Measurements from ENCODE around the gene POTEM. TPM values are rescaled to one million over a fixed set of nuclear protein-coding genes. Genes with fewer than 3 reads are reported as not detected.
"Not testable (repeated sequence)": the region's sequence is repeated elsewhere in the genome, so short reads cannot be mapped to it uniquely, and the experiment has no call there.

Gene POTEM
- total RNA-seq, 2 donors from 2014 or later = not detected

- H3K36me3 ChIP-seq; H3K4me1 ChIP-seq; H3K27ac ChIP-seq; DNase-seq; intact Hi-C loops (cut with DNase I); H3K9me3 ChIP-seq; H3K9ac ChIP-seq (ENCODE audit: low read depth in 2 of 2, low read length in 2 of 2); H3K4me3 ChIP-seq; H3K27me3 ChIP-seq: not testable (repeated sequence)
These were observed 39.3 kb downstream of the POTEM start for GRCh38 chr14:19006490-19006889.

GRCh38 chr14:19007678-19008077 lies 40.4 kb downstream of the POTEM start:
- H3K9ac ChIP-seq (ENCODE audit: low read depth in 2 of 2, low read length in 2 of 2); H3K36me3 ChIP-seq; H3K27ac ChIP-seq; H3K4me1 ChIP-seq; DNase-seq; intact Hi-C loops (cut with DNase I); H3K9me3 ChIP-seq; H3K4me3 ChIP-seq; H3K27me3 ChIP-seq: not testable (repeated sequence)

GRCh38 chr14:19011029-19011428 lies 43.8 kb downstream of the POTEM start:
- H3K9ac ChIP-seq (ENCODE audit: low read depth in 2 of 2, low read length in 2 of 2); H3K9me3 ChIP-seq; H3K27me3 ChIP-seq; intact Hi-C loops (cut with DNase I); H3K36me3 ChIP-seq; H3K4me1 ChIP-seq; H3K4me3 ChIP-seq; H3K27ac ChIP-seq; DNase-seq: not testable (repeated sequence)

- H3K9ac ChIP-seq (ENCODE audit: low read depth in 2 of 2, low read length in 2 of 2); H3K4me3 ChIP-seq; H3K27me3 ChIP-seq; DNase-seq; H3K4me1 ChIP-seq; H3K36me3 ChIP-seq; H3K27ac ChIP-seq; H3K9me3 ChIP-seq; intact Hi-C loops (cut with DNase I): not testable (repeated sequence)
These were observed 44.5 kb downstream of the POTEM start for GRCh38 chr14:19011703-19012102.

GRCh38 chr14:19015185-19015584 lies 48.0 kb downstream of the POTEM start:
- H3K27me3 ChIP-seq; H3K4me1 ChIP-seq; H3K9ac ChIP-seq (ENCODE audit: low read depth in 2 of 2, low read length in 2 of 2); H3K4me3 ChIP-seq; H3K36me3 ChIP-seq; intact Hi-C loops (cut with DNase I); H3K9me3 ChIP-seq; DNase-seq; H3K27ac ChIP-seq: not testable (repeated sequence)

GRCh38 chr14:19025080-19025589 lies 57.9 kb downstream of the POTEM start:
- H3K27me3 ChIP-seq; H3K4me1 ChIP-seq; DNase-seq; H3K4me3 ChIP-seq; H3K27ac ChIP-seq; H3K9me3 ChIP-seq; H3K9ac ChIP-seq (ENCODE audit: low read depth in 2 of 2, low read length in 2 of 2); H3K36me3 ChIP-seq; intact Hi-C loops (cut with DNase I): not testable (repeated sequence)

- H3K36me3 ChIP-seq; H3K9ac ChIP-seq (ENCODE audit: low read depth in 2 of 2, low read length in 2 of 2); DNase-seq; H3K9me3 ChIP-seq; H3K4me1 ChIP-seq; H3K27ac ChIP-seq; H3K4me3 ChIP-seq; intact Hi-C loops (cut with DNase I); H3K27me3 ChIP-seq: not testable (repeated sequence)
These were observed 59.6 kb downstream of the POTEM start for GRCh38 chr14:19026649-19027351.

- intact Hi-C loops (cut with DNase I); H3K4me1 ChIP-seq; H3K27ac ChIP-seq: not testable (repeated sequence)
These were observed 60.7 kb downstream of the POTEM start for GRCh38 chr14:19027895-19028294.

GRCh38 chr14:19036811-19037382 lies 69.7 kb downstream of the POTEM start:
- intact Hi-C loops (cut with DNase I); H3K9me3 ChIP-seq; H3K4me1 ChIP-seq; H3K9ac ChIP-seq (ENCODE audit: low read depth in 2 of 2, low read length in 2 of 2); H3K36me3 ChIP-seq; H3K27me3 ChIP-seq; H3K27ac ChIP-seq; DNase-seq; H3K4me3 ChIP-seq: not testable (repeated sequence)

More at GRCh38 chr14:19027895-19028294, 60.7 kb downstream of the POTEM start:
- not testable (repeated sequence) for DNase-seq; H3K36me3 ChIP-seq; H3K9me3 ChIP-seq; H3K27me3 ChIP-seq; H3K4me3 ChIP-seq; H3K9ac ChIP-seq (ENCODE audit: low read depth in 2 of 2, low read length in 2 of 2)

GRCh38 chr14:19038060-19038664 lies 70.9 kb downstream of the POTEM start:
- H3K27me3 ChIP-seq; intact Hi-C loops (cut with DNase I); DNase-seq; H3K9ac ChIP-seq (ENCODE audit: low read depth in 2 of 2, low read length in 2 of 2); H3K4me3 ChIP-seq; H3K36me3 ChIP-seq; H3K4me1 ChIP-seq; H3K27ac ChIP-seq; H3K9me3 ChIP-seq: not testable (repeated sequence)

- H3K27me3 ChIP-seq; H3K4me1 ChIP-seq; H3K9ac ChIP-seq (ENCODE audit: low read depth in 2 of 2, low read length in 2 of 2); H3K9me3 ChIP-seq; H3K27ac ChIP-seq; DNase-seq; H3K4me3 ChIP-seq; intact Hi-C loops (cut with DNase I); H3K36me3 ChIP-seq: not testable (repeated sequence)
These were observed 71.6 kb downstream of the POTEM start for GRCh38 chr14:19038785-19039184.

- H3K9me3 ChIP-seq; H3K4me3 ChIP-seq; H3K27ac ChIP-seq; H3K4me1 ChIP-seq; H3K9ac ChIP-seq (ENCODE audit: low read depth in 2 of 2, low read length in 2 of 2); H3K27me3 ChIP-seq; DNase-seq; H3K36me3 ChIP-seq; intact Hi-C loops (cut with DNase I): not testable (repeated sequence)
These were observed 76.2 kb downstream of the POTEM start for GRCh38 chr14:19043384-19043783.

Measured in colonic mucosa (tissue), 4 donors.